ENCODE data around the gene TOX4.
"Not testable (repeated sequence)": the region's sequence is repeated elsewhere in the genome, so short reads cannot be mapped to it uniquely, and the experiment has no call there.

Gene TOX4

DNA sequence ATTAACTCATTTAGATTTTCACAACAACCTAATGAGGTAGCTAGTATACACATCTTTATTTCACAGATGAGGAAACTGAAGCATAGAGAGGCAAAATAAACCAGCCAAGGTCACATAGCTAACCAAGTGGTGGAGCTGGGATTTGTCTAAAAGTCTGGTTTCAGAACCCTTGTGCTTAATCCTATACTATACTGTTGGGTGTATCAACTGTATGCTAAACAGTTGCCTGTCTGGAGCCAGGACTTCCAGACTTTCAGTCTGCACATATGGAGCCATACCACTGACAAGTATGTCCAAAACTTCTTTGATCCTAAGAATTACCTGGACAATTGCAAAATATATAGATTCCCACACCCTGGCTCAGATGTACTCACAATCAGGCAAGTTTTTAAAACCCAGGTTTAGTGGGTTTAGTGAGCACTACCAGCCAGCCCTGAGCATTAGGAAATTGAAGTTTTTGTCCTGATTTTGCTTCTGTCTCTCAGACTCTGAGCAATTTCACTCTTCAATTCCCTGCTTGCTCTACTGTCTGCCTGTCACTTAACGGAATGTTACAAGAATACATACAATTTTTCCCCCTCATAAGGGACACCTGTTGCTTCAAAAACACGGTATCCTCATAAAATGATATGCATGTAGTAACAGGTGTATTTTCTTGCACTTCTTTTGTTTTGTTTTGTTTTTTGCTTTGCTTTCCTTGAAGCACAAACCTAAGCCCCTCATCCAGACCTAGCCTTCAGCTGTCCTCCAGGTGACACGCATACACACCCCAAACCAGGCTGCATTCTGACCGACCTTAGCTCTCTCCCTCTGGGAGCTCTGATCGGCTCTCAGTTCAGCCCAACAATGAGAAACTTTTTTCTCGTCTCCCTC is 58.8 kb downstream of the TOX4 start:
- no peak for DNase-seq (ENCODE audit: low read depth)

DNA sequence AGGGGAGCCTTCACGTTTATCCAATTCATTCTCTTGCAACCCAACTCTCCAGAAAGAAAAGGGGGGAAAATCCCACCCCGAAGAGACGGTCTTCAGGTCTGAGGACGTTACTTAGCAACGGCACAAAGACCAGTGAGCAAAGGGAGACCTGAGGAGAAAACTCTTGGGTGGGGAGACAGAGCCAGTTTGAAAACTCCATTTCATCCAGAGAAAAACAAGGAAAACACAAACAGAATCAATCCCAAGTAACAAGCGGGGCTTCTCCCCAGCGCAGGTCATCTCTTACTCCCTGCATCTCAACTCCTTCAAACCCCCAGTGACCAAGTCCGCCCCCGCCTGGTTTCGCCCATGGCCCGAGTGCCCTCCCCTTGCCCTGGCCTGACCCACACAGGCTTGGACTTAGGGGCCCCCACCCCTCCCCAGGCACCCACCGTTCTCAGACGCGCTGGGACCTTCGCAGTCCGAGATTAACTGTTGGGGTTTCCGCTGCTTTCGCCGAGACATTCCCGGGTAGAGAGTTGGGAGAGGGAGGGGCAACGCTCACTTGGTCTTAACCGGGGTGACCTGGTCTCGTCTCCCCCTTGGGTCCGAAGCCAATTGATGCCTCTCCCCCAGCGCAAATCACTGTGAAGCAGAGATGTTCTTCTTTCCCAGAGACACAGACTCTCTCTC is 59.6 kb downstream of the TOX4 start:
- DNase-seq (ENCODE audit: low read depth) = no peak

DNA sequence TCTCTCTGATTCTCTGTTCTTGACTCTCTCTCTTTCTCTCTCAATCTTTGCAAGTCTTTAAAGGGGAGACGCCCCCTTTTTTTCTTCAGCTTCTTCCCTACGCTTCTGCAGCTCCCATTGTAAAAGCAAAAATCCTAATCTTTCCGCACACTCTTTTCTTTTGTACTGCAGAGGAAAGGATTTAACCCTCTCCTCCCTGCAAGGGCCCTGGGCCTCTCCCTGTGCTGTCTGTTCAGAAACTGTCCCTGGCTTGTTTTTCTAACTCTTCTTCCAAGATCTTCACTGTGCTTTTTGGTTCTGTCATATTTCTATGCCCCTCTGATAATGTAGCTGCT is 60.1 kb downstream of the TOX4 start:
- no peak for DNase-seq (ENCODE audit: low read depth)

DNA sequence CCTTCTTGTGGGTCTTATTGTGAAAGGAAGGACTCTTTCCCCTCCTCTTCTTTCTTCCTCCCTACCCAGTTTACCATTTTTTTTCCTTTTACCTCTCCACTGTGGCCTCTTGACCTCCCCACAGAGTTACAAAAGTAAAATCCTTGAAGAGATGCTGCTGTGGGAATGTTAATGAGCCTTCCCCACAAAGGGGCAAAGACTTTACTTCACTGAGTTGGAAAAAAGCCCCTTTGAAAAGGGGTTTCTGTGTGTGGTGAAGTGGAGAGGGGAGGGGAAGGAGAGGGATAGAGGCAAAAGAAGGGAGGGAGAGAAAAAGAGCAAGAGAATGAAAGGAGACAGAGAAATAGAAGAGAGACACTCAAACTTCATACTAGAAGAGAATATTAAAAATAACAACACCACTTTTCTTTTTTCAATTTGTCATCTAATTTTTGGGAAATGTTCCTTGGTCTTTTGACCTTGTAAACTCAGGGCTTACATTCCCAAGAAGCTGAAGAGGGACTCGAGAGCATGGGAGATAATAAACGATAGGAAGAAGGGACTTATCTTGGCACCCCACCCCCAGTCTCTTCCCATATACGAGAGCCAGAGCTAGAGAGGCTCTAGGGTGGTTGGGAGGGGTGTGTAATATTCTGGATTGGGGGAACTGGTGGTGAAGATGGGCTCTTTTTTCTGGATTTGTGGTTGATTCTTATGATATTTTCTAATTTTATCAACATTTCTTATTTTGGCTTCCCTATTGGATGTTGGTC is 62.4 kb downstream of the TOX4 start:
- DNase-seq (ENCODE audit: low read depth) = no peak

DNA sequence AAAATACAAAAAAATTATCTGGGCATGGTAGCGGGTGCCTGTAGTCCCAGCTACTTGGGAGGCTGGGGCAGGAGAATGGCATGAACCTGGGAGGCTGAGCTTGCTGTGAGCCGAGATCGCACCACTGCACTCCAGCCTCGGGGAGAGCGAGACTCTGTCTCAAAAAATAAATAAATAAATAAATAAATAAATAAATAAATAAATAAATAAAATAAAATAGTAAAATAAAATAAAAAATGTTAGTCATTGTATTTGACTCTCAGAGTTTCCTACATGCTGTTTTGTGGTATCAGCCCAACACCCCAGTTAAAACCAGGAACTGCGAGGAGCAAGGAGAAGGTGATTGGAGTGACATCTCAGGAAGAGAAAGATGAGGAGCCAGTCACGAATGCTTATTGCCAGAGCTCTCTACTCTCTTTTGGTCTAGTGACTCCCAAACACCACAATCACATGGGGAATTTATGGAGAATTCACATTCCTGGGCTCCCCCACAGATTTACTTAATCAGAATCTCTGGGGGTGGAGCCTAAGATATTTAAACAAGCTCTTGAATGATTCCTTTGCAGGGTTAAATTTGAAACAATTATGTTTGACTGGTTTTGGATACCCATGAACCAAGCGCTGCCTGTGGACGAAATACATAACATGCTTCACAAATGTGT is 64.5 kb downstream of the TOX4 start:
- no peak for DNase-seq (ENCODE audit: low read depth)

DNA sequence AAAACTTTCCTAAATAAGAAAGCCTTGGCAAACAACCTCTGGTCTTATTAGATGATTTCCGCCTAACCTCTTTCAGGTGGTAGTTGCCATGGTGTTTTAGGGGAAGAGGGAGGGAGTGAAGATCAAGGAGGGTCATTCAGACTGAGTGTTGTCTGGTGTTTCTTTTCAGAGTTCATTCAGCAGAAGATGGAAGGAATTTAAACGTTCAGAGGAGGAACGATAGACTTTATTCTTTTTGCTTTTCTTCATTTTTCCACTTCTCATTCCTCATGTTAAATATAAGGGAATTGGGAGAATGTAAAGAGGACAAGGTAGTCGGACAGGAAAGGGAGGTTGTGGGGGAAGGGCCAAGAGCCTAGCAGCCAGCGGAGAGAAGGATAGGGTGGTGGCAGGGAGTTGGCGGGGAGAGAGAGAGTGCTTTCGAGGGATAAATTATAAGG is 66.5 kb downstream of the TOX4 start:
- DNase-seq (ENCODE audit: low read depth) = no peak

DNA sequence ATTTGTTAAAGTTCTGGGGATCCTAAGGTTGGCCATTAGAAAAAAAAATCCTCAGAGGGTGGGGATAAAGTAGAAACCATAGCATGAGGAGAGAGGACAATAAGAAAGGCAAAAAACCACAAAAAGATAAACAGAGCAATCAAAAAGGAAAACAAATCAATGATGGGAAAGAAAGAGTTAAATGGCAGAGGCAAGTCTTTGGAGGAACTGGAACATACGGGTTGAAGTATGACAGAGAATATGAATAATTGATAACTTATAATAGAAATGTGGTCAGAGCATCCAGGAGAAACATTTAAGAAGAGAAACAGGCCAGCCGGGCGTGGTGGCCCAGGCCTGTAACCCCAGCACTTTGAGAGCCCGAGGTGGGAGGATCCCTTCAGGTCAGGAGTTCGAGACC is 67.0 kb downstream of the TOX4 start:
- no peak for DNase-seq (ENCODE audit: low read depth)

DNA sequence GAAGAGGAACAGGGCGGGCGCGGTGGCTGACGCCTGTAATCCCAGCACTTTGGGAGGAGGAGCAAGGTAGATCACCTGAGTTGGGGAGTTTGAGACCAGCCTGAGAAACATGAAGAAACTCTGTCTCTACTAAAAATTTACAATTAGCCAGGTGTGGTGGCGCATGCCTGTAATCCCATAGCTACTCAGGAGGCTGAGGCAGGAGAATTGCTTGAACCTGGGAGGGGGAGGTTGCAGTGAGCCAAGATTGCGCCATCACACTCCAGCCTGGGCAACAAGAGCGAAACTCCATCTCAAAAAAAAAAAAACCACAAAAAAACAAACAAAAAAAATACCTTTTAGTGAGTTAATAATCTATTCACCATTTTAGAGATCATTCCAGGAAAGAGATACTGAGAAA is 67.6 kb downstream of the TOX4 start:
- DNase-seq (ENCODE audit: low read depth) = not testable (repeated sequence)
